HCT116 (cell line): ENCODE data around the gene ANKLE2.

Experiments
- CBX3 ChIP-seq: IDR thresholded peaks from 2 replicates; pipeline ENCODE4 v1.6.1; 2012; ENCODE audit warnings: low read depth
- CTCF ChIP-seq, 3 experiments: fragments of 200-600 bp in 1 of 3; sonication (generic) in 1 of 3; IDR thresholded peaks in 2 of 3; conservative IDR thresholded peaks in 1 of 3; 2 replicates each; pipeline ENCODE4 v1.5.1; 2012 to 2017; ENCODE audit warnings: low read depth in 2 of 3, low read length in 2 of 3, antibody characterized with exemption in 1 of 3, borderline replicate concordance in 1 of 3, control low read depth in 1 of 3, mild to moderate bottlenecking in 1 of 3, mixed read lengths in 1 of 3, mixed run types in 1 of 3, moderate library complexity in 1 of 3; ENCODE audit not compliant: insufficient read depth in 1 of 3
- JUND ChIP-seq: IDR thresholded peaks from 2 replicates; pipeline ENCODE4 v1.6.1; 2012
- MAX ChIP-seq: IDR thresholded peaks from 2 replicates; pipeline ENCODE4 v1.6.1; 2012
- POLR2A ChIP-seq: IDR thresholded peaks from 2 replicates; pipeline ENCODE4 v1.7.0; 2011; ENCODE audit warnings: borderline replicate concordance; ENCODE audit not compliant: insufficient read depth, insufficient read length; ENCODE audit errors: extremely low read depth
- RAD21 ChIP-seq: IDR thresholded peaks from 2 replicates; pipeline ENCODE4 v1.6.1; 2012; ENCODE audit warnings: low read depth, mild to moderate bottlenecking
- REST ChIP-seq: IDR thresholded peaks from 2 replicates; pipeline ENCODE4 v1.6.1; 2012; ENCODE audit warnings: low read depth
- ZFX ChIP-seq: fragments of 450-650 bp; IDR thresholded peaks from 2 replicates; pipeline ENCODE4 v1.6.1; 2017
- ZNF274 ChIP-seq: fragments of 200-500 bp; sonication (Bioruptor generic); IDR thresholded peaks from 2 replicates; pipeline ENCODE4 v1.6.1; 2014; ENCODE audit warnings: mild to moderate bottlenecking, low read depth, low read length, inconsistent platforms

- TF ChIP-seq CTCF (IDR thresholded peaks at IDR 0.05 in 2 of 3, conservative IDR thresholded peaks at IDR 0.05 in 1 of 3; ENCODE audit: borderline replicate concordance in 1 of 3, insufficient read depth in 1 of 3, low read depth in 2 of 3, low read length in 2 of 3): no peak
- TF ChIP-seq ZNF274: no peak
- no peak for TF ChIP-seq REST
- TF ChIP-seq JUND: no peak
- TF ChIP-seq CBX3: no peak
- no peak for TF ChIP-seq ZFX
- TF ChIP-seq MAX: no peak
- TF ChIP-seq RAD21: no peak
- TF ChIP-seq POLR2A: no peak
These were observed 35.2 kb downstream of the ANKLE2 start for GRCh38 chr12:132726386-132726785.
